Lung (tissue), 12 donors: ENCODE data around the gene AKAP13. TPM values are rescaled to one million over a fixed set of nuclear protein-coding genes. Genes with fewer than 3 reads are reported as not detected.

Experiments used
- ATAC-seq: fragments of 200-7000 bp; cut with Tn5 transposase; one replicate; pipeline ENCODE4 v1.9.1; 2020; ENCODE audit warnings: moderate number of reproducible peaks; ENCODE audit not compliant: insufficient read depth, low FRiP score
- DNase-seq, 3 donors: peaks; one replicate each; pipeline ENCODE4 v3.0.0-alpha.2; 2013 to 2017
- H3K27ac ChIP-seq, 2 donors: one replicate each; pipeline ENCODE4 v1.5.1; 2013; ENCODE audit warnings: mild to moderate bottlenecking in 2 of 2, moderate library complexity in 2 of 2, control low read depth in 1 of 2, inconsistent platforms in 1 of 2, low read depth in 1 of 2, low read length in 1 of 2
- H3K27me3 ChIP-seq, 3 donors: one replicate each; pipeline ENCODE4 v1.5.1; 2013; ENCODE audit warnings: low read length in 2 of 3; ENCODE audit not compliant: control insufficient read depth in 3 of 3, insufficient read depth in 3 of 3
- H3K36me3 ChIP-seq, 4 donors: one replicate each; pipeline ENCODE4 v1.5.1; 2013; ENCODE audit warnings: low read length in 4 of 4, mild to moderate bottlenecking in 1 of 4, moderate library complexity in 1 of 4; ENCODE audit not compliant: control insufficient read depth in 4 of 4, insufficient read depth in 4 of 4
- H3K4me1 ChIP-seq, 5 donors: one replicate each; pipeline ENCODE4 v1.5.1; 2013; ENCODE audit warnings: low read length in 5 of 5, mild to moderate bottlenecking in 2 of 5, moderate library complexity in 1 of 5; ENCODE audit not compliant: control insufficient read depth in 5 of 5, insufficient read depth in 5 of 5
- H3K4me3 ChIP-seq: one replicate; pipeline ENCODE4 v1.5.1; 2013; ENCODE audit warnings: mild to moderate bottlenecking, control low read depth, moderate library complexity
- H3K9ac ChIP-seq, 2 donors: one replicate each; pipeline ENCODE4 v1.5.1; 2013; ENCODE audit warnings: low read length in 2 of 2, control low read depth in 1 of 2; ENCODE audit not compliant: insufficient read depth in 1 of 2
- H3K9me3 ChIP-seq, 4 donors: one replicate each; pipeline ENCODE4 v1.5.1; 2013; ENCODE audit warnings: low read length in 3 of 4, mild to moderate bottlenecking in 1 of 4, moderate library complexity in 1 of 4; ENCODE audit not compliant: control insufficient read depth in 4 of 4, insufficient read depth in 3 of 4
- WGBS, 2 donors: extraction: QIAGEN DNeasy Blood & Tissue Kit; methylation state at CpG; one replicate each; pipeline ENCODE4 v1.1.7; 2013; 5-methylcytosine and 5-hydroxymethylcytosine counted together
- polyA plus RNA-seq, 2 donors: library from polyadenylated mRNA; stranded (reverse); fragments of 200-250 nt; gene quantifications; one replicate each; pipeline ENCODE4 v1.2.1, GENCODE V29; 2013
- total RNA-seq, 2 donors: library from RNA; depleted of rRNA in 1 of 2; stranded (reverse); fragments of >200 nt in 1 of 2; gene quantifications; one replicate each; pipeline ENCODE4 v1.2.1, GENCODE V29; 2014 to 2021
- TF ChIP-seq, protein P1 (sequence below): IDR thresholded peaks from 2 replicates; pipeline ENCODE4 v1.5.1; 2012; ENCODE audit warnings: mild to moderate bottlenecking; ENCODE audit errors: control extremely low read depth, extremely low read depth
- donor health status: control.
- donor health status: control.
- donor health status: Bipolar disorder and iron deficiency.
- donor health status: healthy.
- donor health status: DM: yes; HTN: yes; CAD: no.

AKAP13 gene
- total and polyA plus RNA-seq, 4 donors, result 102 to 1,115 (median 259) TPM

DNA sequence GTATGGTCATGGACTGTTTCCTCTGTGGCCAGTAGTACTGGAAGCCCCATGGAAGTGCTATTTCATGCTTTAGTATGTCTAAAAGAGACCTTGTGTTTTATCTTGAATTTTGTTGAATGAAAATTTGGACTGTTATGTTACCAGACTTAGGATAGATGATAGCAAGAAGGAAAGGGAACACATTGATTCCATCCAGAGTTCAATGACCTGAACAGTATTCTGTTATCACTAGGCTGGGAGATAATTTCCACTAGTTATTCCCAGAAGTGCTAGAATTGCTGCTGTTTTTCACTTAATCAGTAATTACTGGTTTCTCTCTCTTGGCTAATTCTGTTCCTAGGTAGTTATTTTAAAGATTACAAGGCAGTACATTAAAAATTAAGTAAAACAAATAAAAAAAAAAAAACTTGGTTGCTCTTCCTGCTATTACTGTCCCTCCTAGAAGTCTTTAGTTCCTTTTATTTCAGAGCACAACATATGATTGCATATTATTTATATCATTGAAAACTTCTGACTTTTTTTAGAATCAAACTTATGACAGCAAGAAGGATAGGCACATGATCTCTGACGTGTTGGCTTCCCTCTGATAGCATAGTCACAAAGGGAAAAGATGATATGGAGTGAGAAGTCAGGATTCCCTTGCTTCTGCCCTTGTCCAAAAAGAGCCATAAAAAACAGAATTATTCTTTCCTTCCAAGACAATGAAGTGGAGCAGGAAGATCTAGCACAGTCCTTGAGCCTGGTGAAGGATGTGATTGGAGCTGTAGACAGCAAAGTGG is 342.2 kb downstream of the AKAP13 start:
- 62 to 84% methylated on average over 1 of the region's 1 CpG for WGBS, 2 donors

DNA sequence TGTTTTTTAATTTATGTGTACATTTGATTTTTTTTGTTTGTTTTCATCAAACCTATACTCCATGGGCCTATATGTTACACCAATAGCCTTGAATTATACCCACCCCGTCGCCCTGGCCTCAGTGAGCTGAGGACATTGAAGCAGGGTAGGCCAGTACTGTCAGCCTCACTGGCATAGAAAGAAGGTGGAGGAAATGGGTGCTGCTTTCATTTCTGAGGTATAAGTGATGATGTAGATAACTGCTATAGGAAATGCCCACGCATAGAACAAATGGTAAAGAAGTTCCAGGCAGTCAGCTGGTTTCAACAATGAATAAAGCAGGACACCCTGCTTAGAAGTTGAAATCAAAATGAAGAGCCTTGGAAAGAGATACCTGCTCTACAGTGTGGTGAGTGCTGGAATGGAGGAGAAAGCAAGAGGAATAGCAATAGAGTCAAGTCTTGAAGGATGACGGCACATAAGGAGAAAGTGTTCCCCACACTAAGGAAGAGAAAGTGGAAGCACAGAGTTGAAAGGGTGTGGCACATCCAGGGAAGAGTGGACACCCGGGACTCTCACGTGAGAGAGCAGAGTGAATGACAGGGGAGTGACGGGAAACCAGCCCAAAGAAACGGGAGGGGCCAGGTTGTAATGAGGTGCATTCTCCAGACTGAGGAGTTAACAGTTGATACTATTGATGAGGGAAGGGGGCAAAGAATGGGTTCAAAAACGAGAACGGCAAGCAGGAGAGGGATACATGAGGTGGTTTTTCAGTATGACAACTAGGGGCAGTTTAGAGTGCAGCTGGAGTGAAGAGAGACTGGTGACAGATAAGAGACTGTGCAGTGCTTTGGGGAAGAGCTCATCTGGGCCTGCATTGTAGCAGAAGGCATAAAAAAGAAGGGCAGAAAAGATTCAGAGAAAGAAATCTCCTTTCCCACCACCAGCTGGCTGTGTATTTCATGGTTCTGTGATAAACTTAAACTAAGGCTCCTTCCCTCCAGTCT is 343.9 kb downstream of the AKAP13 start:
- peaks cover 44 to 51% (median 47%) of the 10 kb centered on the region in 4 donors for H3K36me3 ChIP-seq
- no peak overlapping the region for H3K4me3 ChIP-seq
- H3K9me3 ChIP-seq, result no peaks in the 10 kb centered on the region
- no peak overlapping the region for H3K9ac ChIP-seq
- WGBS, 2 donors, result 47 to 62% methylated on average over 10 of the region's 10 CpGs
- ATAC-seq, result no peak
- DNase-seq, result no peak
- no peaks in the 10 kb centered on the region for H3K27me3 ChIP-seq
- TF ChIP-seq, protein P1, sequence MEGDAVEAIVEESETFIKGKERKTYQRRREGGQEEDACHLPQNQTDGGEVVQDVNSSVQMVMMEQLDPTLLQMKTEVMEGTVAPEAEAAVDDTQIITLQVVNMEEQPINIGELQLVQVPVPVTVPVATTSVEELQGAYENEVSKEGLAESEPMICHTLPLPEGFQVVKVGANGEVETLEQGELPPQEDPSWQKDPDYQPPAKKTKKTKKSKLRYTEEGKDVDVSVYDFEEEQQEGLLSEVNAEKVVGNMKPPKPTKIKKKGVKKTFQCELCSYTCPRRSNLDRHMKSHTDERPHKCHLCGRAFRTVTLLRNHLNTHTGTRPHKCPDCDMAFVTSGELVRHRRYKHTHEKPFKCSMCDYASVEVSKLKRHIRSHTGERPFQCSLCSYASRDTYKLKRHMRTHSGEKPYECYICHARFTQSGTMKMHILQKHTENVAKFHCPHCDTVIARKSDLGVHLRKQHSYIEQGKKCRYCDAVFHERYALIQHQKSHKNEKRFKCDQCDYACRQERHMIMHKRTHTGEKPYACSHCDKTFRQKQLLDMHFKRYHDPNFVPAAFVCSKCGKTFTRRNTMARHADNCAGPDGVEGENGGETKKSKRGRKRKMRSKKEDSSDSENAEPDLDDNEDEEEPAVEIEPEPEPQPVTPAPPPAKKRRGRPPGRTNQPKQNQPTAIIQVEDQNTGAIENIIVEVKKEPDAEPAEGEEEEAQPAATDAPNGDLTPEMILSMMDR, result no peak
- peaks cover 0 to 18% (median 3%) of the 10 kb centered on the region in 5 donors for H3K4me1 ChIP-seq
- H3K27ac ChIP-seq, result peak overlapping the region; percentile 69 to 77

More for the DNA sequence above, 342.2 kb downstream of the AKAP13 start:
- Histone ChIP-seq H3K4me1 (peaks cover 0 to 18% (median 3%) of the 10 kb centered on the region in 5 donors), H3K4me3 (no peak overlapping the region), H3K27me3 (no peaks in the 10 kb centered on the region), H3K27ac (peak overlapping the region in 1 of 2 donors; percentile 88), H3K9me3 (no peaks in the 10 kb centered on the region), H3K9ac (no peak overlapping the region), H3K36me3 (peaks cover 42 to 54% (median 47%) of the 10 kb centered on the region in 4 donors)
- no peak for ATAC-seq
- DNase-seq, result no peak
- TF ChIP-seq, protein P1, result no peak

DNA sequence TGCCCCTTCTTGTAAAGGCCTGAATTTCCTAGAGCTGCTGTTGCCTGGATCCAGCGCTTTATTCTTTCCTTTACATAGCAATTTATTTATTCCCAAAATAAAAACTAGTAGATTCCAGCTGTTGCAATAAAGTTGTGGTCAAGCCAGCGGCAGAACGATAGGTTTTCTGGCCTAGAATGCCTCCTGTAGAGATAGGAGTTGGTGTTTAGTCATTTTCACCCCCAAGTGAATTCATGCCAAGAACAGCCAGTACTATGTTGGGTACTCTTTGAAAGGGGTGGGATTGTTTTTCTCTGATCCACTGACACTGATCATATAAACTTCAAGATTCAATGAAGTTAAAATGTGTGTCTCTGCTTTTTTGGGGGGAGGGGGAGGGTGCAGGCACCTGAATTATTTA is 344.6 kb downstream of the AKAP13 start:
- H3K4me1 ChIP-seq, result peaks cover 0 to 16% (median 3%) of the 10 kb centered on the region in 5 donors
- DNase-seq (no peak), ATAC-seq (no peak)
- no peak overlapping the region for H3K9ac ChIP-seq
- H3K9me3 ChIP-seq, result no peaks in the 10 kb centered on the region
- H3K36me3 ChIP-seq, result peaks cover 42 to 52% (median 47%) of the 10 kb centered on the region in 4 donors
- WGBS, 2 donors, result 69 to 89% methylated on average over 3 of the region's 3 CpGs
- TF ChIP-seq, protein P1, result no peak
- peak overlapping the region in 1 of 2 donors; percentile 77 for H3K27ac ChIP-seq
- no peaks in the 10 kb centered on the region for H3K27me3 ChIP-seq
- no peak overlapping the region for H3K4me3 ChIP-seq
